GM12891 (cell line): ENCODE measurements around the gene GTF3C6.
"Not testable (repeated sequence)": the region's sequence is repeated elsewhere in the genome, so short reads cannot be mapped to it uniquely, and the experiment has no call there.

Experiments
- POLR2A ChIP-seq: IDR thresholded peaks from 2 replicates; pipeline ENCODE4 v1.6.1; 2011; ENCODE audit warnings: low read depth, low read length, control low read depth
- POLR2AphosphoS5 ChIP-seq: IDR thresholded peaks from 2 replicates; pipeline ENCODE4 v1.6.1; 2011; ENCODE audit warnings: low read depth, low read length, control low read depth
- TAF1 ChIP-seq: IDR thresholded peaks from 2 replicates; pipeline ENCODE4 v1.6.1; 2011; ENCODE audit warnings: low read depth, low read length, control low read depth

- not testable (repeated sequence) for TF ChIP-seq POLR2A, POLR2AphosphoS5, TAF1
These were observed 58.7 kb downstream of the GTF3C6 start for GRCh38 chr6:111017241-111017640.
